HL-60 (cell line): ENCODE results near the gene LRMDA.

Experiments used
- DNase-seq, 2 experiments: peaks; one replicate each; pipeline ENCODE4 v3.0.0-alpha.2; 2010 to 2020; ENCODE audit warnings: low read depth in 1 of 2, low spot score in 1 of 2
- H3K27ac ChIP-seq: fragments of 250-450 bp; sonication (Bioruptor Pico); replicated peaks from 2 replicates; pipeline ENCODE4 v1.5.1; 2020; ENCODE audit warnings: mild to moderate bottlenecking, moderate library complexity
- H3K27me3 ChIP-seq: fragments of 250-450 bp; sonication (Bioruptor Pico); 2 replicates; pipeline ENCODE4 v1.5.1; 2021; ENCODE audit warnings: mild to moderate bottlenecking, moderate library complexity; ENCODE audit not compliant: insufficient read depth, poor library complexity, severe bottlenecking
- H3K4me3 ChIP-seq: replicated peaks from 2 replicates; pipeline ENCODE4 v1.5.1; 2011; ENCODE audit warnings: mild to moderate bottlenecking, control low read depth, low read length; ENCODE audit not compliant: insufficient read depth
- GABPA ChIP-seq: IDR thresholded peaks from 2 replicates; pipeline ENCODE4 v1.6.1; 2012; ENCODE audit warnings: low read depth
- POLR2AphosphoS5 ChIP-seq: IDR thresholded peaks from 2 replicates; pipeline ENCODE4 v1.6.1; 2012; ENCODE audit warnings: low read depth
- SPI1 ChIP-seq: IDR thresholded peaks from 2 replicates; pipeline ENCODE4 v1.6.1; 2012; ENCODE audit warnings: low read depth, mild to moderate bottlenecking, borderline replicate concordance
- TF ChIP-seq, protein P1 (sequence below): IDR thresholded peaks from 2 replicates; pipeline ENCODE4 v1.6.1; 2012; ENCODE audit warnings: low read depth; ENCODE audit not compliant: insufficient replicate concordance
- TF ChIP-seq, protein P2 (sequence below): IDR thresholded peaks from one replicate; pipeline ENCODE4 v1.5.1; 2011; ENCODE audit warnings: low read length, control low read depth, inconsistent platforms; ENCODE audit not compliant: insufficient read depth

LRMDA gene

DNA sequence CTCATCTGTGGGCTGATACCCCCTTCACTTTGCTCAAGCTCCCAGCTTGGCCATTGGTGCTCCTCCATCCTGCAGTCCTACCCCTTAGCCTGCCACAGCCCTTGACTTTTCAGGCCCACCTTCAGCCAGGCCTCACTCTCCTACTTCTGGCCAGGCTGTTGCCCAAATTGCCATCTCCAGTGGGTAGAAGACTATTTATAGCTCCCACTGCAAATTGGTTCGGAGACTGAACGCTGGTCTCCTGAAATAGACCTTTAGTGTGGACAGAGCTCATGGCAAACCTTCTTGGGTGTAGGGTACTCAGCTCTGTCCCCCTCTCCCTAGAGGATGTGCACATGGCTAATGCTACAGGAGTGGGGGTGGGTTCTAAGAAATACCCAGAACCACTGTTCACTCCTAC lies 697.8 kb downstream of the LRMDA start:
- Histone ChIP-seq H3K4me3 (no peak overlapping the region), H3K27ac (no peak overlapping the region), H3K27me3 (no peaks in the 10 kb centered on the region)
- no peak for DNase-seq
- TF ChIP-seq GABPA (no peak), POLR2AphosphoS5 (no peak), SPI1 (no peak)
- TF ChIP-seq, protein P1, sequence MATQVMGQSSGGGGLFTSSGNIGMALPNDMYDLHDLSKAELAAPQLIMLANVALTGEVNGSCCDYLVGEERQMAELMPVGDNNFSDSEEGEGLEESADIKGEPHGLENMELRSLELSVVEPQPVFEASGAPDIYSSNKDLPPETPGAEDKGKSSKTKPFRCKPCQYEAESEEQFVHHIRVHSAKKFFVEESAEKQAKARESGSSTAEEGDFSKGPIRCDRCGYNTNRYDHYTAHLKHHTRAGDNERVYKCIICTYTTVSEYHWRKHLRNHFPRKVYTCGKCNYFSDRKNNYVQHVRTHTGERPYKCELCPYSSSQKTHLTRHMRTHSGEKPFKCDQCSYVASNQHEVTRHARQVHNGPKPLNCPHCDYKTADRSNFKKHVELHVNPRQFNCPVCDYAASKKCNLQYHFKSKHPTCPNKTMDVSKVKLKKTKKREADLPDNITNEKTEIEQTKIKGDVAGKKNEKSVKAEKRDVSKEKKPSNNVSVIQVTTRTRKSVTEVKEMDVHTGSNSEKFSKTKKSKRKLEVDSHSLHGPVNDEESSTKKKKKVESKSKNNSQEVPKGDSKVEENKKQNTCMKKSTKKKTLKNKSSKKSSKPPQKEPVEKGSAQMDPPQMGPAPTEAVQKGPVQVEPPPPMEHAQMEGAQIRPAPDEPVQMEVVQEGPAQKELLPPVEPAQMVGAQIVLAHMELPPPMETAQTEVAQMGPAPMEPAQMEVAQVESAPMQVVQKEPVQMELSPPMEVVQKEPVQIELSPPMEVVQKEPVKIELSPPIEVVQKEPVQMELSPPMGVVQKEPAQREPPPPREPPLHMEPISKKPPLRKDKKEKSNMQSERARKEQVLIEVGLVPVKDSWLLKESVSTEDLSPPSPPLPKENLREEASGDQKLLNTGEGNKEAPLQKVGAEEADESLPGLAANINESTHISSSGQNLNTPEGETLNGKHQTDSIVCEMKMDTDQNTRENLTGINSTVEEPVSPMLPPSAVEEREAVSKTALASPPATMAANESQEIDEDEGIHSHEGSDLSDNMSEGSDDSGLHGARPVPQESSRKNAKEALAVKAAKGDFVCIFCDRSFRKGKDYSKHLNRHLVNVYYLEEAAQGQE, result no peak

DNA sequence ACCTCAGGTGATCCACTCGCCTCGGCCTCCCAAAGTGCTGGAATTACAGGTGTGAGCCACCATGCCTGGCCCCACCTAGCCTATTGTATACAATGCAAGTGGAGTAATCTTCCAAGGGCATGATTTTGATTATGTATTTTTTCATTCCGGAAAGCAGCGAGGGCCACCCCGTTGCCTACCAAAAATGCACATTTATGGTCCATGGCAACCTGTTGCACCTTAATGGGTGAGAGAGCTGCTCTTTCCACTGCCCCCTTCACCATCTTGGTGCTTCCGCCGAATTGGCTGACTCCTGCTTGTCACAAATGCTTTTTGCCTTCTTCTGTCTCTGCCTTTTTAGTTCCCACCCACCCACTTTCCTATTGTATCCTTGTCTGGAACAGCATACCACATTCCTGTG lies 699.5 kb downstream of the LRMDA start:
- TF ChIP-seq, protein P2, sequence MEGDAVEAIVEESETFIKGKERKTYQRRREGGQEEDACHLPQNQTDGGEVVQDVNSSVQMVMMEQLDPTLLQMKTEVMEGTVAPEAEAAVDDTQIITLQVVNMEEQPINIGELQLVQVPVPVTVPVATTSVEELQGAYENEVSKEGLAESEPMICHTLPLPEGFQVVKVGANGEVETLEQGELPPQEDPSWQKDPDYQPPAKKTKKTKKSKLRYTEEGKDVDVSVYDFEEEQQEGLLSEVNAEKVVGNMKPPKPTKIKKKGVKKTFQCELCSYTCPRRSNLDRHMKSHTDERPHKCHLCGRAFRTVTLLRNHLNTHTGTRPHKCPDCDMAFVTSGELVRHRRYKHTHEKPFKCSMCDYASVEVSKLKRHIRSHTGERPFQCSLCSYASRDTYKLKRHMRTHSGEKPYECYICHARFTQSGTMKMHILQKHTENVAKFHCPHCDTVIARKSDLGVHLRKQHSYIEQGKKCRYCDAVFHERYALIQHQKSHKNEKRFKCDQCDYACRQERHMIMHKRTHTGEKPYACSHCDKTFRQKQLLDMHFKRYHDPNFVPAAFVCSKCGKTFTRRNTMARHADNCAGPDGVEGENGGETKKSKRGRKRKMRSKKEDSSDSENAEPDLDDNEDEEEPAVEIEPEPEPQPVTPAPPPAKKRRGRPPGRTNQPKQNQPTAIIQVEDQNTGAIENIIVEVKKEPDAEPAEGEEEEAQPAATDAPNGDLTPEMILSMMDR, result no peak
- TF ChIP-seq POLR2AphosphoS5, result no peak
- TF ChIP-seq SPI1, result no peak
- TF ChIP-seq, protein P1, result no peak
- TF ChIP-seq GABPA, result no peak
- Histone ChIP-seq H3K27me3 (no peaks in the 10 kb centered on the region), H3K4me3 (no peak overlapping the region), H3K27ac (no peak overlapping the region)
- DNase-seq, result no peak

DNA sequence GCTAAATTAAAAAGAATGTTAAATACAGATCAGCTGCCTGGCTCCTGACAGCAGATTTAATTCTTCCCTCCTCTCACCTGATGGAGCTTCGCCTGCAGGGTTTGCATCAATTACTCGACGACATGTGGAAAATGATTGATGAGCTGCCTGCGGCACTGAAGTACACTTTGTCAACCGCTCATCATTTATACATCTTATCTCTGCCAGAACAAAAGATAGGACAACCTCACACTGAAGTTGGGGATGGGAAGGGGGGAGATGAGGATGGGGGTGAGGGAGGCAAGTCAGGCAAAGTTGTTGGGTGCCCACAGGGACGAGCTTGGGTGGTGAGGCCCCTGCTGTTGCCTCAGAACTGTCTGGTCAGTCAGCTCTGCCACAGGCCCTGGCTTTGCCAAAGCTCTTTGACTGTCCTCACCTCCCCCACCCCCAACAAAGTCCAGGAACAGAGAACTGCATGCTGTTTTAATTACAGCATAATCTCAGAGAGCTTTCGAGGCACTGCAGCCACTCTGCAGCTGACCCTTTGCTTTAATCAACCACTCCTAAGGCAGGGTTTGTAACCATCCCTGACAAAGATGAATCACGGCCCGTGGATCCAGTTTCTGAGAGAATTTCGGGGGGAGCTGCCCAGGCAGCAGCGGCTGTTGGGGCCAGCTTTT lies 702.3 kb downstream of the LRMDA start:
- TF ChIP-seq GABPA, result no peak
- TF ChIP-seq, protein P2, result no peak
- TF ChIP-seq SPI1, result no peak
- TF ChIP-seq POLR2AphosphoS5, result no peak
- TF ChIP-seq, protein P1, result no peak
- no peak for DNase-seq
- no peak overlapping the region for H3K4me3 ChIP-seq
- no peaks in the 10 kb centered on the region for H3K27me3 ChIP-seq
- no peak overlapping the region for H3K27ac ChIP-seq
